HepG2 (cell line): ENCODE data around the gene LHX3. TPM values are rescaled to one million over a fixed set of nuclear protein-coding genes. Genes with fewer than 3 reads are reported as not detected.

ENCODE experiments used
- ATAC-seq: fragments of 200-7000 bp; cut with Tn5 transposase; 3 replicates; pipeline ENCODE4 v1.9.1; 2020; ENCODE audit warnings: mild to moderate bottlenecking, moderate library complexity
- BruUV-seq: library from RNA; stranded (reverse); fragments of 400-500 nt; replicated peaks from 2 replicates; lab custom pipeline; 2021; lab: Mats Ljungman, UMichigan
- CTCF ChIA-PET: fragments of 300-600 bp; formaldehyde crosslinking; extraction: SDS; loops from one replicate; lab custom pipeline; 2021; ENCODE audit warnings: low total read pairs, inconsistent platforms, low intra/inter-chr PET ratio; lab: Yijun Ruan, JAX
- POLR2A ChIA-PET: fragments of 350-600 bp; sonication (Branson Sonifier 250); formaldehyde crosslinking; loops from one replicate; lab custom pipeline; 2020; ENCODE audit warnings: antibody characterized with exemption, inconsistent platforms; lab: Yijun Ruan, JAX
- DNase-seq: peaks from one replicate; pipeline ENCODE4 v3.0.0-alpha.2; 2015; ENCODE audit warnings: low spot score
- FAIRE-seq: peaks from 3 replicates; lab custom pipeline; 2011; peaks lifted over from hg19 to GRCh38; lab: Jason Lieb, UNC
- H2AFZ ChIP-seq: one replicate; pipeline ENCODE4 v1.6.1; 2011; ENCODE audit warnings: low read length, inconsistent platforms
- H3K27ac ChIP-seq: fragments of 300-600 bp; 3 replicates; pipeline ENCODE4 v1.8.0; 2011; ENCODE audit warnings: mixed run types, mild to moderate bottlenecking, mixed read lengths, low read length, inconsistent platforms; ENCODE audit not compliant: insufficient read depth; ENCODE audit errors: extremely low read length
- H3K27me3 ChIP-seq, 2 experiments: fragments of 200-600 bp in 1 of 2; 2 replicates in 1 of 2; 3 replicates in 1 of 2; pipeline versions ENCODE4 v1.6.0 to v1.8.0; 2011; ENCODE audit warnings: low read length in 2 of 2, mild to moderate bottlenecking in 2 of 2, moderate library complexity in 2 of 2, inconsistent platforms in 1 of 2; ENCODE audit not compliant: insufficient read depth in 2 of 2, control insufficient read depth in 1 of 2
- H3K36me3 ChIP-seq, 2 experiments: fragments of 200-600 bp in 1 of 2; replicated peaks in 1 of 2; 2 replicates in 1 of 2; 3 replicates in 1 of 2; pipeline versions ENCODE4 v1.5.1 to v1.8.0; 2011; ENCODE audit warnings: low read length in 2 of 2, inconsistent platforms in 1 of 2; ENCODE audit not compliant: insufficient read depth in 2 of 2, control insufficient read depth in 1 of 2
- H3K4me1 ChIP-seq: 2 replicates; pipeline ENCODE4 v1.5.1; 2012; ENCODE audit warnings: low read length, inconsistent platforms; ENCODE audit not compliant: insufficient read depth
- H3K4me2 ChIP-seq: 2 replicates; pipeline ENCODE4 v1.6.0; 2011; ENCODE audit warnings: low read depth, low read length, inconsistent platforms
- H3K4me3 ChIP-seq, 3 experiments: fragments of 200-600 bp in 1 of 3; sonication (generic), shearing (Covaris generic) in 1 of 3; replicated peaks in 1 of 3; 2 replicates each; pipeline ENCODE4 v1.5.1; 2011 to 2016; ENCODE audit warnings: low read length in 3 of 3, inconsistent platforms in 2 of 3, low read depth in 2 of 3, mild to moderate bottlenecking in 2 of 3, control low read depth in 1 of 3, mixed read lengths in 1 of 3; ENCODE audit not compliant: insufficient read depth in 1 of 3
- H3K79me2 ChIP-seq: one replicate; pipeline ENCODE4 v1.6.1; 2011; ENCODE audit warnings: low read length, inconsistent platforms; ENCODE audit not compliant: insufficient read depth
- H3K9ac ChIP-seq: 2 replicates; pipeline ENCODE4 v1.6.0; 2011; ENCODE audit warnings: mild to moderate bottlenecking, low read depth, low read length, inconsistent platforms; ENCODE audit not compliant: insufficient read depth
- H3K9me3 ChIP-seq: 2 replicates; pipeline ENCODE4 v1.5.1; 2012; ENCODE audit warnings: mild to moderate bottlenecking, low read length
- H4K20me1 ChIP-seq: 2 replicates; pipeline ENCODE4 v1.6.0; 2011; ENCODE audit warnings: inconsistent platforms, mild to moderate bottlenecking, low read length, moderate library complexity; ENCODE audit not compliant: insufficient read depth
- ARNT2 ChIP-seq: sonication (generic); formaldehyde crosslinking; IDR thresholded peaks from 2 replicates; pipeline ENCODE4 v1.8.0; 2022; ENCODE audit warnings: mild to moderate bottlenecking, low read depth, missing genetic modification reagents, moderate library complexity
- CREB1 ChIP-seq, 2 experiments: fragments of 450-650 bp in 1 of 2; IDR thresholded peaks; 2 replicates each; pipeline ENCODE4 v1.6.1; 2016 to 2017; ENCODE audit warnings: control low read depth in 1 of 2, mild to moderate bottlenecking in 1 of 2, missing compliant biosample characterization in 1 of 2, missing genetic modification characterization in 1 of 2
- KDM2A ChIP-seq: sonication (generic); formaldehyde crosslinking; IDR thresholded peaks from 2 replicates; pipeline ENCODE4 v1.4.0; 2020; ENCODE audit warnings: low read depth, missing genetic modification reagents, borderline replicate concordance
- KDM4B ChIP-seq: sonication (generic); formaldehyde crosslinking; IDR thresholded peaks from 2 replicates; pipeline ENCODE4 v1.4.0; 2020; ENCODE audit warnings: missing genetic modification reagents
- RARA ChIP-seq: IDR thresholded peaks from 2 replicates; pipeline ENCODE4 v1.6.1; 2016; ENCODE audit warnings: missing genetic modification reagents, missing compliant biosample characterization
- SRF ChIP-seq: IDR thresholded peaks from 2 replicates; pipeline ENCODE4 v1.6.1; 2011; ENCODE audit warnings: mild to moderate bottlenecking, low read depth, low read length, moderate library complexity
- SUZ12 ChIP-seq: fragments of 150-350 bp; IDR thresholded peaks from 2 replicates; pipeline ENCODE4 v1.6.1; 2014; ENCODE audit warnings: low read depth, low read length
- ZNF207 ChIP-seq: fragments of 450-650 bp; IDR thresholded peaks from 2 replicates; pipeline ENCODE4 v1.6.1; 2016; ENCODE audit warnings: antibody characterized with exemption, borderline replicate concordance
- ZNF749 ChIP-seq: sonication (generic); formaldehyde crosslinking; IDR thresholded peaks from 2 replicates; pipeline ENCODE4 v1.8.0; 2022; ENCODE audit warnings: mild to moderate bottlenecking, missing genetic modification reagents, moderate library complexity, borderline replicate concordance
- ZSCAN12 ChIP-seq: sonication (generic); formaldehyde crosslinking; IDR thresholded peaks from 2 replicates; pipeline ENCODE4 v1.9.0; 2021; ENCODE audit warnings: mild to moderate bottlenecking, missing genetic modification reagents
- ZSCAN31 ChIP-seq: sonication (generic); formaldehyde crosslinking; IDR thresholded peaks from 2 replicates; pipeline ENCODE4 v1.5.0; 2020; ENCODE audit warnings: low read depth, mild to moderate bottlenecking, missing genetic modification reagents
- WGBS: methylation state at CpG from one replicate; pipeline ENCODE4 v1.1.6; 2017; ENCODE audit warnings: low lambda C conversion rate; 5-methylcytosine and 5-hydroxymethylcytosine counted together
- in situ Hi-C: cut with HindIII; loops from 2 replicates; pipeline ENCODE4 v1.10.0; 2017; ENCODE audit warnings: low pct_unique_long_range_greater_than_20kb; ENCODE audit not compliant: extremely low pct_ligation_motif_present
- intact Hi-C: fragments of 100-400 bp; cut with micrococcal nuclease; formaldehyde crosslinking; loops from one replicate; pipeline ENCODE4 v1.10.0; 2022; ENCODE audit not compliant: unreplicated experiment
- polyA plus RNA-seq, 8 experiments: library from polyadenylated mRNA; depleted of rRNA in 3 of 8; stranded (reverse) in 7 of 8; unstranded in 1 of 8; fragments of >200 nt; fragmentation: Illumina TruSeq in 4 of 8; extraction: Trizol in 4 of 8; gene quantifications; 2 replicates each; pipeline versions ENCODE4 v1.2.1 to v1.2.3, GENCODE V29; 2011 to 2016; ENCODE audit warnings: low read depth in 4 of 8, missing spikeins in 1 of 8, mixed read lengths in 1 of 8; ENCODE audit not compliant: insufficient read depth in 1 of 8
- total RNA-seq, 5 experiments: library from RNA; depleted of rRNA; stranded (reverse); fragments of >200 nt; fragmentation: Illumina TruSeq; extraction: Trizol; gene quantifications; 2 replicates each; pipeline ENCODE4 v1.2.3, GENCODE V29; 2016; ENCODE audit warnings: low read depth in 1 of 5
- TF ChIP-seq, protein P1 (sequence below): IDR thresholded peaks from 2 replicates; pipeline ENCODE4 v1.6.1; 2012; ENCODE audit warnings: low read length, improper control_type of control experiment
- TF ChIP-seq, protein P2 (sequence below): sonication (generic); formaldehyde crosslinking; IDR thresholded peaks from 2 replicates; pipeline ENCODE4 v1.8.0; 2022; ENCODE audit warnings: mild to moderate bottlenecking, missing genetic modification reagents, moderate library complexity

The LHX3 gene
- total and polyA plus RNA-seq, 2 of the 13 experiments (the other 11 are each of a cell fraction or from before 2014, with no cell fraction given): not detected

DNA sequence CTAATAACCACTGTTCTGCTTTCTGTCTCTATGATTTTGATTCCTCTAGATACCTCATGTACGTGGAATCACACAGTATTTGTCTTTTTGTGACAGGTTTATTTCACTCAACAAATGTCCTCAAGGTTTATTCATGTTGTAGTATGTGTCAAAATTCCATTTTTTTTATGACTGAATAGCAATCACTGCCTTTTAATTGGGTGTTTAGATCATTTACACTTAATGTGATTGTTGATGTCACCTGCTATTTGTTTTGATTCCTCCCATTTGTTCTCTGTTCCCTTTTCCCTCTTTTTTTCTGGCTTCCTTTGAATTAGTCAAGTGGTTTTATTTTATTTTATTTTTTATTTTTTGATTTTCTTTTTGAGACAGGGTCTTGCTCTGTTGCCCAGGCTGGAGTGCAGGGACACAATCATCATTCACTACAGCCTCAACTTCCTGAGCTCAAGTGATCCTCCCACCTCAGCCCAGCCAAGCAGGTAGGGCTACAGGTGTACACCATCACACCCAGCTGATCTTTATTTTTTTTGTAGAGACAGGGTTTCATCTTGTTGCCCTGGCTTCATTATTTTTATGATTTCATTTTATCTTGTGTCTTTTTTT is 41.6 kb downstream of the LHX3 start:
- POLR2A ChIA-PET: interaction anchor here (1.2 kb wide), 1 partner anchor 15 kb away, joined by 3 read pairs; no protein-coding TSS in a partner anchor
- H4K20me1 ChIP-seq: no peaks in the 10 kb centered on the region
- no peaks in the 10 kb centered on the region for H3K79me2 ChIP-seq
- in situ Hi-C loops: no loop called here
- ATAC-seq (no peak), FAIRE-seq (no peak), DNase-seq (no peak)
- intact Hi-C loops: no loop called here
- H3K27me3 ChIP-seq: peaks cover 3 to 21% of the 10 kb centered on the region in 2 experiments; a peak in 4 of 5 replicates
- no peak overlapping the region for H3K4me2 ChIP-seq
- CTCF ChIA-PET: no interaction called here
- H3K4me1 ChIP-seq: peaks cover 1% of the 10 kb centered on the region; the same call in 1 of the 2 replicates
- no peak overlapping the region for H3K4me3 ChIP-seq
- no TSS peak for BruUV-seq
- TF ChIP-seq ARNT2 (CRISPR knock-in tag) (no peak), ZNF207 (no peak), KDM4B (no peak), SRF (no peak), ZSCAN12 (no peak), KDM2A (no peak), ZNF749 (CRISPR knock-in tag) (no peak), ZSCAN31 (no peak), RARA (CRISPR knock-in tag) (no peak), SUZ12 (no peak), CREB1 (IDR thresholded peaks at IDR 0.05) (no peak), CREB1 (CRISPR knock-in tag; IDR thresholded peaks at IDR 0.05) (no peak)
- TF ChIP-seq, protein P1, sequence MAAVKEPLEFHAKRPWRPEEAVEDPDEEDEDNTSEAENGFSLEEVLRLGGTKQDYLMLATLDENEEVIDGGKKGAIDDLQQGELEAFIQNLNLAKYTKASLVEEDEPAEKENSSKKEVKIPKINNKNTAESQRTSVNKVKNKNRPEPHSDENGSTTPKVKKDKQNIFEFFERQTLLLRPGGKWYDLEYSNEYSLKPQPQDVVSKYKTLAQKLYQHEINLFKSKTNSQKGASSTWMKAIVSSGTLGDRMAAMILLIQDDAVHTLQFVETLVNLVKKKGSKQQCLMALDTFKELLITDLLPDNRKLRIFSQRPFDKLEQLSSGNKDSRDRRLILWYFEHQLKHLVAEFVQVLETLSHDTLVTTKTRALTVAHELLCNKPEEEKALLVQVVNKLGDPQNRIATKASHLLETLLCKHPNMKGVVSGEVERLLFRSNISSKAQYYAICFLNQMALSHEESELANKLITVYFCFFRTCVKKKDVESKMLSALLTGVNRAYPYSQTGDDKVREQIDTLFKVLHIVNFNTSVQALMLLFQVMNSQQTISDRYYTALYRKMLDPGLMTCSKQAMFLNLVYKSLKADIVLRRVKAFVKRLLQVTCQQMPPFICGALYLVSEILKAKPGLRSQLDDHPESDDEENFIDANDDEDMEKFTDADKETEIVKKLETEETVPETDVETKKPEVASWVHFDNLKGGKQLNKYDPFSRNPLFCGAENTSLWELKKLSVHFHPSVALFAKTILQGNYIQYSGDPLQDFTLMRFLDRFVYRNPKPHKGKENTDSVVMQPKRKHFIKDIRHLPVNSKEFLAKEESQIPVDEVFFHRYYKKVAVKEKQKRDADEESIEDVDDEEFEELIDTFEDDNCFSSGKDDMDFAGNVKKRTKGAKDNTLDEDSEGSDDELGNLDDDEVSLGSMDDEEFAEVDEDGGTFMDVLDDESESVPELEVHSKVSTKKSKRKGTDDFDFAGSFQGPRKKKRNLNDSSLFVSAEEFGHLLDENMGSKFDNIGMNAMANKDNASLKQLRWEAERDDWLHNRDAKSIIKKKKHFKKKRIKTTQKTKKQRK: no peak
- TF ChIP-seq, protein P2, sequence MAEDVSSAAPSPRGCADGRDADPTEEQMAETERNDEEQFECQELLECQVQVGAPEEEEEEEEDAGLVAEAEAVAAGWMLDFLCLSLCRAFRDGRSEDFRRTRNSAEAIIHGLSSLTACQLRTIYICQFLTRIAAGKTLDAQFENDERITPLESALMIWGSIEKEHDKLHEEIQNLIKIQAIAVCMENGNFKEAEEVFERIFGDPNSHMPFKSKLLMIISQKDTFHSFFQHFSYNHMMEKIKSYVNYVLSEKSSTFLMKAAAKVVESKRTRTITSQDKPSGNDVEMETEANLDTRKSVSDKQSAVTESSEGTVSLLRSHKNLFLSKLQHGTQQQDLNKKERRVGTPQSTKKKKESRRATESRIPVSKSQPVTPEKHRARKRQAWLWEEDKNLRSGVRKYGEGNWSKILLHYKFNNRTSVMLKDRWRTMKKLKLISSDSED (CRISPR knock-in tag): no peak
- H3K9me3 ChIP-seq: no peaks in the 10 kb centered on the region
- no peak overlapping the region for H2AFZ ChIP-seq
- no peaks in the 10 kb centered on the region for H3K36me3 ChIP-seq
- no peak overlapping the region for H3K27ac ChIP-seq
- no peak overlapping the region for H3K9ac ChIP-seq
- WGBS: 2% methylated on average over 1 of the region's 1 CpG
